NCI-H1092 (cell line): ENCODE data around the gene CELF4.

Experiments
- DNase-seq: peaks from one replicate; lab custom pipeline; 2025; lab: John Stamatoyannopoulos, UW

CELF4 gene

DNA sequence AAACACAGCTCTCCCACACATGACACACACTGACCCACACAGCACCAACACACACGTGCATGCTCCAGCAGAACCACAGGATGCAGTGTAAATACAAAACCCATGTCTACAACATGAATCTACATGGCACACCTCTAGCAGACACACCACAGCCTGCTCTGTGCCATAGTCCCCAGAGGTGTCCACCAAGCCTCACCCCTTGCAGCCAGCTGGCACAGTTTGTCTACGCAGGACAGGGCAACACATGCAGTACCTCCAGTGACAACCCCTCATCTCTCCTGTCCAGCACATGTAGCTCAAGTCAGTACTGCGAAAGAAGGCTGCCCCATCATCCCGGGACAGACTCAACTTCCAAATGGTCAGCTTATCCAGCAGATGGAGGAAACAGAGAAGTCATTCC, 18.9 kb downstream of the CELF4 start:
- no peak for DNase-seq

DNA sequence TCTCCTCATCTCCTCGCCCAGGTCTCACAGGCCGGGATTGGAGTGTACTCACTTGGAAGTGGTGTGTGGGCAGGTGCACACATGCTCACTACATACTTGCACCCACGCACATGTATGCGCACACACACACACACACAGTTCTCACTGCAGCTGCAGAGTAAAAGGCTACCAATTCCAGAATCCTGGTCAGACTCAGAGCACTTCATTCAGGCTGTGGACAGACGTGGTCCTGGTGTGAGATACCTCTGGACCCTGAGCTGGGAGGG, 19.4 kb downstream of the CELF4 start:
- DNase-seq: no peak

DNA sequence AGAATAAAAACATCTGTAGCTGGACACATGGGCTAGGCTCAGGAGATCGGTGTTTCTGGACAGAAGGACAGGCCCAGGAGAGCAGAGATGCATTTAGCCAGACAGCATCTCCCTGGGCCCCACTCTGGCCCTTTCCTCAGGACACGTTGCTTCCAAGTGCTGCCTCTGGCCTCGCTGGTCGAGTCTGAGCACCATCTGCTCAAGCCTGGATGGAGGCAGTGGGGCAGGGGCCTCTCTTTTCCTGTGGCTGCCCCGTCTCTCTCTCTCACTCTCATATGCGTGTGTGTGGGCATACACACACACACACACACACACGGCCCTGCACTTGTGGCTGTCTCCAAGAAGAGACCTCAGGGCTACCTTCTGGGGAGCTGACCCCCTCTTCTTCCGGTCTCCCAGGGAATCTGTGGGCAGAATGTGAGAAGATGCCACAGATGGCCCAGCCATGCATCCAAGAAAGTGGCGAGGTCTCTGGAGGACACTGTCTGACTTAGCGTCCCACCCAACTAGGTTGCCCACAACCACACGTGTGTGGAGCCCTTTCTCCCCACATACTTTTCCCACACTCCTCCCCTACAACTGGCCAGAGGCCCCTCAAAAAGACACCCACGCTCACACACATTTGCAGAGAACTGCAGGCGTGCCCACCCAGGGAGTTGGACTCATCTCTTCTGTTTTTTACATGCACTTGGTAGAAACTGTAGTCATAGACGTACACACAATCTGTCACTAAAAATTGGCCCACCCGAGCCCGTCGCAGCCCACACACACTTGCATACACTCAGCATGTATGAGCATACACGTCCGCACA, 19.9 kb downstream of the CELF4 start:
- no peak for DNase-seq

DNA sequence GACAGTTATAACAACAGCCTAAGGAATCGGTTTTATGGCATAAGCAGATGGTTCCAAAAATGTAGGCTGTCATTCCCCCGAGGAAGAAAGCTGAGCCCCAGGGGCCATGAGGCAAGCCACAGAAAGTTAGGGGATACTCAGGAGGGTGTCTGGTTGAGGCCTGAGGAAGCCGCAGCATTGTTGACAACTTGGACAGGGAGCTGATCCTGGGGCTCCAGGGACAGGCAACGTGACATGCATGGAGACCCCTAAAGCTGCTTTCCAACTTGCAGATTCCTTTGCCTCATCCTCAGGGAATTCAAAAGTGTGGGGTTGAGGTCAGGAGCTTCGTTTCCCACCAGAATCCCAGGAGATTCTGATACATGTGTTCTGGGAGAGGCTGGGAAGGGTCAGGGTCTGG, 20.9 kb downstream of the CELF4 start:
- DNase-seq: no peak

DNA sequence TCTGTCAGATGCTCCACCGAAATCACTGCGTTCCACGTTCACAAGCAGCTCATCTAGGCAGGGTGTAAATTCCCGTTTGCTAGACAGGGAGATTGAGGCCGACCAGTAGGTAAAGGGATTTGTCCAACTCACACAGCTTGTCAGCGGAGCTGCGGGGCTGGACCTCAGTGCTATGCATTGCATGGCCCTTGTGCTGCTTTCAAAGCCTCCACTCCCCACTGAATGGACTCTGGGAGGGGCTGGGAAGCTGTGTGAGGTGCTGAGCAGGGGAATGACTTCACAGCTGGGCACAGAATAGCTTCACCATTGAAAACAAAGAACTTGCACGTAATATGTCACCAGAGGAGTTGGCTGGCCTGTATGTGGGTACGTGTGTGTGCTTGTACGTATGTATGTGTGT, 21.4 kb downstream of the CELF4 start:
- DNase-seq: no peak

DNA sequence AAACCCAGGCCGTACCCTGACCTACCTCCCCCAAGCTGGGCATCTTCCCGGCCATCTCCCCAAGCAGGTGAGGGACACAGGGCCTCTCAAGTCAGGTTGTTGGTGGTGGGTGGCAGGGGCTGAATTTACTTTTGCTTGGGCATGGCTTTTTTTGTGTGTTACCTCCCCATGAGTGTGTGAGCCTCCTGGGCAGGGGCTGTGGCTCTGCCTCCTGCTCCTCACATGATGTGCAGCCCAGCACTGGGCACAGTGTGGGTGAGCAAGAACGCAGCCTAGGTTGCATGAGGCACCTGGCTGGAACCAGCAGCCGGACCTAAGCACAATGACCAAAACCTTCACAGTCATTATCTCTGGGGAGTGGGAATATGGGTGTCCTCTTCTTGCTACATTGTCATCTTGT, 22.3 kb downstream of the CELF4 start:
- no peak for DNase-seq

DNA sequence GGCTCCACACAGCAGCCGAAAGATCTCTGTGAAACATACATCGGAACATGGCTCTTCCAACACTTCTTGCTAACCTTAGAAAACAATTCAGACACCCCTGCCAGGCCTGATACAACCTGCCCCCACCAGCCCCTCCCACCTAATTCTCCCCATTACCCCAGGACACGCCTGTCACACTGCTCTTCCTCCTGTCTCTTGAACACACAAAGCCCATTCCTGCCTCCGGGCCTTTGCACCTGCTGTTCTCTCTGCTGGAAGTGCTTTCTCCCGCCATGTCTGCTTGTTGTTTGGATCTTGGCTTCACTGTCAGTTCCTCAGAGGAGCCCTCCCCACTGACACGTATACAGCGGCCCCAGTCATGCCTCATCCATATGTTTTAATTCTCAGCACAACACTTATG, 24.1 kb downstream of the CELF4 start:
- no peak for DNase-seq

DNA sequence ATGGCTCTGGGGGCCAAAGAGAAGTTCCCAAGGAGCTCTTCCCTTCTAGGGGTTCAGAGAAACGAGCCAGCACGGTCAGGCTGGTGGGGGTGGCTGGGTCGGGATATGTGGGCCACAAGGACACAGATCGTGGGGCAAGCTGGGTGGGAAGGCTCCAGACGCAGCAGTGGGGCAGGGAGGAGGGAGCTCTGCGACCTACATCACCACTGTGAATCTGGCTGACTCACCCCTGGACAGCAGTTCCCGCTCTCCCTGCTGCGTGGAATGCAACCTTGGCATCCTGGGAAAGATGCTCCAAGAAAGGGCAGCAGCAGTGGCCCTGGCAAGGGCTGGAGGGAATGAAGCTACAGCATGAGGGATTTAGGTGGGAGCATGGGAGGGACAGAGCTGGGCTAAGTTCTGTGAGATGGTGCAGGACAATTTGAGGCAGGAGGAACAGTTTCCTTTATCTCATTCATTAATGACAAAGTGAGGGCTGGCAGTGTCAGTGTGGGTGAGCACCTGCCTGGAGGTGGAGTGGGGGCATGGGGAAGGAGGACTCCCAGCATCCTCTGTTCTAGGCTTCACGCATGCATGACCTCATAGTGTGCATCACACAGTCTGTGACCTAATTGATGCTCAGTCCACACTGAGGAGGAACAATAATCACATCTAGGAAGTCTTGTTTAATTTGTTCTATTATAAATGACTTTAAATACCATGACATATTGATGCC, 25.0 kb downstream of the CELF4 start:
- DNase-seq: no peak

DNA sequence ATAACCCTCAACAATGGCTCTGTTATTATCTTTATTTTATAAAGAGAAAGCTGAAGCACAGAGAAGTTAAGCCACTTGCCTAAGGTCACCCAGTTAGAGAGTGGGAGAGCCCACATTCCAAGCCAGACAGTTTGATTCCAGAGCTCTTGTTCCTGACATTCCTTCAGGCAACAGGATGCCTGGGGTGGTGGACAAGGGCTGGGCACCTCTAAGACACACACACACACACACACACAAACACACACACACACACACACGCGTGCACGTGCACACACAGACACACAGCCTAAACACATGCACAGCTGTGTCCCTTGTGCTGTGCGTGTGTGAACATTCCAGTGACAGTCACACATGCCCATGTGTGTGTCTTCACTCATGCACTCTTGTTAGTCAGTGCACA, 26.4 kb downstream of the CELF4 start:
- no peak for DNase-seq

DNA sequence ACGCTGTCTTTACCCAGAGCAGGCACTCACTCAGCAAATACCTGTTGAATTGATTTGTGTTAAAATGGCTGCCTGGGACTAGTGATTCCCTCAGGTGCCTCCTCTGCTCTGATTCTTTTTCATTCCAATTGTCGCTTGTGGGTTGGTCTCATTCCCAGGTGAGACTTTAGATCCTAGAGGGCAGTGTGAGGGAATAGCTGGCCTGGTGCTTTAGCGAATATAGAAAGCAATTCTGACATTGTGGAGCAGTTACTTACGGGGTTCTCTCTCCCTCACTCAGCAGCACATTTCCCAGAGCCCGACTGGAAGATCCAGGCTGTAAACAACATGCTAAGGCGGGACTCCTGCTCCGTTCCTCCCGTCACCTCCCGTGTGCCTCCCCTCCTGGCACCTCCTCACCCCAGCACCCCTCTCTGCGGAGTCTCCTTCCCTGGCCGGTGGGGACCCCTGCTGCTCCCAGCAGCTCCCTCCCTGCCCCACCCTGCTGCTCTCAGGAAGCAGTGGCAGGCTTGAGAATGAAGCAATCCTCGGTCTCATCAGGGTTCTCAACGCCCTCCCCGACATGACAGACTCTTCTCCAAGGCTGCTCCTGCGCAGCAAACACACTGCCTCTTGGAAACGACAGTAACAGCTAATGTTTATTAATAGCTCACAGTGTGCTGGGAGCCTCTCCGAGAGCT, 26.9 kb downstream of the CELF4 start:
- no peak for DNase-seq

DNA sequence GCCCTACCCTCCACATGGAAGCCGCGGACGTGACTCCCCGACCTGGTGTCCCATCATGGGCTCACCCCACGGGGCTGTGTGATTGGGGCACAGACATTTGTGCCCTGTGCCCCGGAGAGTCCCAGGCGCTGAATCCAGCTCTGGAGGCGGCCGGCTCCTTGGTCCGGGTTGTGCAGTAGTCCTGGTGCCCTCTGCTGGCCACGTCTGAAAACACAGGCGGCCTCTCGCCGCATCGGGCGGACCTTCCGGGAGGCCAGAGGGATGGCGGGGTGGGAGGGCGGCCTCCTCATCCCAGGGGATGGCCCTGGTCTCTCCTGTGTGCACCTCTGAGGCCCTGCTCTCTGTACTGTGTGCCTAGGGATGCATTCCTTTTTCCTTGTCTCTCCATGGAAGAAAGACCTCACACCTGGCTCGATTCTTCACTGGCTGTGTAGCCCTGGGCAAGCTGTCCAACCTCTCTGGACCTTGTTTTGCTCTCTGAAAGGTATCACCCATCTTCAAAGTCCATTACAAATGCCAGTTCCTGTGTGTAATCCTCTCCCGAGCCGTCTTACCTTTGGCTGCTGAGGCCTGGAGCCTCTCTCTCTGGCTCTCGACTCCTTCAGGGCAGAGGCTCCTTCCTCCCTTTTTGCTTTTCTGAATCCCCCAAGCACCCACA, 27.6 kb downstream of the CELF4 start:
- peak; percentile 42 for DNase-seq

DNA sequence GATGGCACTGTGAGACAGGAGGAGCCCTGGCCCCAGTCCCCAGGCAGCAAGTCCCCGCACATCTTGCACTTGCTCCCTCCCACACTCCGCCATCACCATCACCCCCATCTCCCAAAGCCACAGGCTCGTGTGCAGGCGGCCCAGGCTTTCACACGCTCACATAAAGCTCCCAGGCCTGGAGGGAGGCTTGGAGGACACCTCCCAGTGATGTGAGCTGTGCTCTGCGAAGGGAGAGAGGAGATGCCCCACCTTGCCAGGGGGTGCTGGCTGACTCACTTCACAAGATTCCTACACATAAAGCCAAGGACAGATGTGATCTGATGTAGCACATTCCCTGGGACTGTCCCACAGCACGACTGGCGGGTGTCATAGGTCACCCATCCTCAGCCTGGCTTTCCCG, 28.9 kb downstream of the CELF4 start:
- no peak for DNase-seq

DNA sequence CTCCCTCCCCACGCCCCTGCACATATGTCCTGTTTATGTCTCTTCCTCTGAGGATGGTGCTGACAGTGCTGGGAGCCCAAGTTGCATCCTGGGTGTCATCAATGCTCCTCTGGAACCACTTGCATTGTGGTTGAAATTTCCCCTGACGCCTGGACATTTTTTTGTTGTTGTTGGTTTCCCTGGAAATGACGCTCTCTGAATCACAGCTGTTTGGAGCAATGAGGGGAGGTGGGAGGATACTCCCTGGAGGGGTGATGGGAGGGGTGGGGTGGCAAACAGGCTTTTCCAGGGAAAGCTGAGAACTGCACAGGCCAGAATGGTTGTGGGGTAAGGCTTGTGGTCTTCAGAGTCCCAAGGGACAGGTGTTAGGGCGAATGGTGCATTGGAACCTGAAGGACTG, 29.6 kb downstream of the CELF4 start:
- no peak for DNase-seq

DNA sequence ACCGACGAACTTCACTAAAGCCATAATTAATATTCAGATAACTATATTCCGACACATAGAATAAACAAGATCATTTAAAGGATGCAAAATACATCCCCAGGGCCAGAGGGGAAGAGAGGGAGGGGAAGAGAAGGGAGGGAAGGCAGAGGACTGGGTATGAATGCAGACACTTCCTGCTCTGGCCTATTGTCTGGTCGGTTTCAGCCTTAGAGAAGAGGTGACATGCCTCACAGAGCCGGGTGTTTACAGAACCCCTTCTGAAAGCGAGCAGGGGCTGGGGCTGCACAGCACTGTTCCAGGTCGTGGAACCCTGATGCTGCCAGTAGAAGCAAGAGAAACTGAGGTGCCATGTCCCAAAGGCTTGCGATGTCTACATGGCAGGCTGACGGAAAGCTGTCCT, 31.0 kb downstream of the CELF4 start:
- no peak for DNase-seq

DNA sequence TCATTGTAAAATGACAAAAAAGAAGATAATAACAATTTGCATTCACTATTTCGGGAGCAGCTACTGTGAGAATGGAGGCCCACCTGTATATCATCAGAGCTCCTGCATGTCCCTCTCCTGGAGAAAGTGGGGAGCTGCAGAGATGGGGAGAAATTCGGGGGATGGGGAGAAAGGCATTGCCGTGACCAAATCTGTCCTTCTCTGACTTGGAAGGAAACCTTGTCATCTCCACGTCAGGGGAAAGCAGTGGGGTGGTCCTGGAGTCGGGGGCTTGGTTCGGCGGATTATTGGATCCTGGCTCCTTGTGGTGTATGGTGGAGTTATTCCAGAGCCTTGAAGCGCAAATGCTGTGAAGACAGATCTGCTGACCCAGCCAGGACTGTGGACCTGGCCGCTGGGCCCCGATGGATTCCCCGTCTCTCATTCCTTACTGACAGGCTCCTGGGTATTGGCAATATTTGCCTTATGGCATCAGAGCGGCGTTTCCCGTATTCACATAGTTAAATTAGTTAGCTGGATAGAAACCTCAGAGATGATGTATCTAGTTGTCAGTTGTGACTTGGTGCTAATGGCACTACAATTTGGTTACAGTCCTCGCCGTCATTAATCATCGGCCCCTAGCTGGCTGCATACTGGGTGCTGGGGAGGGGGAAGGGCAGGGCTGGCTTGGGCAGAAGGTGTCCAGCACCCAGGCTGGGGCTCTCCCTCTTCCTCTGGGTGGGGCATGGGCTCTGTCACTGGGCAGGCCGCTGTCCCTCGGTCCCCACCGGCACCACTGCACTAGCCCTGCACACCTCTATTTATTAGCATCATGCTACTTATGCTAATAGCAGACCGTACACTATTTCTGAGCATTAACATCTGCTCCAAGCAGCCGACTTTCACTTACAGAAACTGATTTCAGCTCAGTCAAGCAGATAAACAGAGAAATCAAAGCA, 31.7 kb downstream of the CELF4 start:
- no peak for DNase-seq

DNA sequence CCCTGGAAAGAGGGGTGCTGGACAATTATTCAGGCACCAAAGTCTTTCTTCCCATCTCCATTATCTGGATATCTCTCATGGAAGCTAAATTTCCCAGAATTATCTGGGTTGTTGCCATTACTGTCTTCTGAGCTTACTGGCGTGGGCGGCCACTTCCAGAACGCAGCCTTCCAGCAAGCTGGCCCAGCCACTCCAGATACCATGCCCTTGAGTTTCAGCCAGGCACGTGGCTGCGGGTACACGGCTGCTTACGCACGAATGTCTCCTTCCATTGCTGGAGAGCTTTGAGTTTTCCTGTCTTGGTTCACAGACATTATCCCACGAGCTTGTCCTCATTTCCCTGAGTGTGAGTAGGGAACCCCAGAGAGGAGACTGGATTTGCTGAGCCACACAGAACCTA, 32.7 kb downstream of the CELF4 start:
- DNase-seq: no peak

DNA sequence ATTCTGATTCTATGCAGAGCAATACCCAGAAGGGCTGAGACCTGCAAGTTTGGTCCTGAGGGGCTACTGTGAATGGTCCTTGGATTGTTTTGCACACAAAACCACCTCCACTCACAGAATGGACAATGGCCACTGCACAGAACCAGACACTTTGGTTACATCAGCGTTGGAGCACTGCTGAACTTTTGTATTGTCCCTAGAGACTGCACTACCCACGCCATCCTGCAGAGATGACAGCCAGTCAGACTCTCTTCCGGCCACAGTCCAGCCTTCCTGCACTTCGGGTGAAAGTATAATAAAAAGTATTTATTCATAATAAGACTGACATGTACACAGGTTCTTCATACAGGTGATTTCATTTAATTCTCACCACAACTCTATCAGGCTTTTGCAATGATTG, 35.7 kb downstream of the CELF4 start:
- no peak for DNase-seq

DNA sequence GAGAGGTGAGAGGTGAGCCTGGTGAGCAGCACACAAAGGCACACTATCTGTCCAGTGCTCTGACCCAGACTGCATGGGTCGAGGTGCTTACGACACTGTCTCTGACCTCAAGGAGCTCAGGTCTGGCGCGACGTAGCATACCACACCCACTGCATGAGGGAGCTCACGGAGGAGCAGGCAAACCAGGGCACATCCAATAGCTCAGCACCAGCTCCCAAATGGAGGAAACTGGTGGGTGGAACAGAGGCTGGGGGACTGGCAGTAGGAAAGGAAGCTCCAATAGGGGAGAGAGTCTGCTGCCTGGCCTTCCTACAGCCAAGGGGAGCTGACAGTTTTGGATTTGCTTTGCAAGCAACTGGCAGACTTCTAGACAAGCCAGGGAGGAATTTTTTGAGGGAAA, 36.3 kb downstream of the CELF4 start:
- no peak for DNase-seq

DNA sequence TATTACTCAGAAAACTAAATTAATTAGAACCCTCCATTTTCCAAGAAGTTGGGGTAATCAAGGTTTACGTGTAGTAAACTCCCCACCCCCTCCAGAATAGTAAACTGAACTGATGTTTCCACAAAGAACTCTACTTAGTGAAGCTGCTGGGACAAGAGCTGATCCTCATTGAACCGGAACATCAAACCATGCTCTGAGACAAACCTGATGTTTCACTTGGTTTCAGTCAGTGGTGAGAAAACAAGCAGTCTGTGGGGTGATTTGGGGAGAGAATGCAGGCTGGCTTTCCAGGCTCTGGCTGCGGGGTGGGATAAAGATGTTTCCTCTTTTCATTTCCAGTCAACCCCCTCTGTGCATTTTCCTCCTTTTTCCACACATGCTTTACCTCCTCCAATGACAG, 38.2 kb downstream of the CELF4 start:
- no peak for DNase-seq

DNA sequence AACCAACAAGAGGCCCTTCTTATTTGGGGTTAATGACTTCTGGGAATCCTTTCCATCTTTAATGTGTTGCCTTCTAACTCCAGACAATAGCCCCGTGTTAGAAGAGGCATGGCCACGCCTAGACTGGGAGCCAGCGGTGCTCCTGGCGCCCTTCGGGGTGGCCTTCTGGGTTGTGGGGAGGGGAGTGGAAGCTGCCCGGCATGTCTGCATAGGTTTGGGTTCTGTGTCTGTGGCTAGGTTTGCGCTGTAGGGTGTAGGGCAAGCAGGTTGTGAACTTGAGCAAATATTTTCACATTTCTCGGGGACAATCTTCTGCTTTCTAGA, 40.4 kb downstream of the CELF4 start:
- DNase-seq: no peak

DNA sequence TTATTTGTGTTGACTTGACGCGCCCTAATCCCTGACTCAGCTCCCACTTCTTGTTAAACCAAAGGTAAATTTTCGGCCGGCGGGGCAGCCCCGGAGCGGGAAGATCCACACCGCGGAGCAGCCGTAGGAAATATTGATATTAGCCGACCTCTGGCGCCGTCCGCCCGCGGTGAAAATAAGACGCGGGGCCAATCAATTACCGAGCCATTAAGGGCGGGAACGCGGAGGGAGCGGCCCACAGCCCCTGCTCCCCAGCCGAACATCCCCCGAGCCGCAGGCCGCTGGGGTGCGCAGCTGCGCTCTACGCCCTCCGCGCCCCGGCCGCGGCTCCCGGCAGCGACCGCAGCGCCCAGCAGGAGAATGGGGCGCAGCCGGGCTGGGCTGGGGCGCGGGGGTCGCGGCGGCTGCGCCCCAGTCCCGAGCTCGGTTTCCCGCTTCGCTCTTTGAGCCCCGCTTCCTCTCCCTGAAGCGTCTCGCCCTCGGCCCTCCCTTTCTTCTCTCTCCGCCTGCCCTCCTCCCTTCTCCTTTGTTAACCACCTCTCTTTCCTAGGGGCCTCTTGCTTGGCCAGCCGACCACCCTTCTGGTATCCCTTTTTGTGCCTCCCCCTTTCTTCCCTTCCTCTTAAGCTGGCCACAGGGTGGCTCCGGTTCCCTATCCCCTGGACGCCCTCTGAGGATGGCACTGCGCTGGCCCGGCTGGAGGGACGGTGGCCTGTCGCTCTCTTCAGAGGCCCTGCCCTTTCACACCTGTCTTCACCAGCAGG, 40.9 kb downstream of the CELF4 start:
- no peak for DNase-seq
